Measurements from ENCODE around the gene TMEM62. TPM values are rescaled to one million over a fixed set of nuclear protein-coding genes. Genes with fewer than 3 reads are reported as not detected.

TMEM62 gene
- total and polyA plus RNA-seq, 10 donors = 17.7 to 47.7 (median 29.9) TPM

DNA sequence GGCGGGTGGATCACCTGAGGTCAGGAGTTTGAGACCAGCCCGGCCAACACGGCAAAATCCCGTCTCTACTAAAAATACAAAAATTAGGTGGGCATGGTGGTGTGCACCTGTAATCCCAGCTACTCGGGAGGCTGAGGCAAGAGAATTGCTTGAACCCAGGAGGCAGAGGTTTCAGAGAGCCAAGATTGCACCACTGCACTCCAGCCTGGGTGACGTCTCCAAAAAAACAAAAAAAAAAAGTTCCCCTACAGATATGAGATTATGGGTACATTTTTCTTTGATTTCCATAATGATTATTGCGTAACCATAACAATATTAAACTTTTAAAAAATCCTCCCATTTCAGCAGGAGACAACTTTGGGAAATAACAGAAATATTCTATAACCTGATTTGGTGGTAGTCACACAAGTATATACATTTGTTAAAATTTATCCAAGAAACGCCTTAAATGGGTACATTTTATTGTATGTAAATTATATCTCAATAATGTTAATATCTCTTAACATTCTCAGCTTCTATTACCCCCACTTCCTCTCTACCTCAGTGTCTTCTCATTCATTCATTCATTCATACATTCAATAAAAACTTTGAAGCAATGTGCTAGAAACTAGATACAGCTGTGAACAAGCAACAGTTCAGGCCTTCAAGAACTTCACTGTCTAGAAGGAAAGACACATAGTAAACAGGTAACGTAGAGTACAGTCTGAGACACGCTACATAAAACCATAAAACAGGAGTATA, 34.1 kb upstream of the TMEM62 start:
- Histone ChIP-seq H3K4me1 (peaks cover 14 to 90% (median 36%) of the 10 kb centered on the region in 6 donors), H3K4me3 (no peak overlapping the region), H3K9me3 (no peaks in the 10 kb centered on the region), H3K27ac (no peak overlapping the region), H3K36me3 (peaks cover 0 to 68% (median 17%) of the 10 kb centered on the region in 6 donors), H3K27me3 (replicated peaks in 1 of 7) (no peaks in the 10 kb centered on the region)
- TF ChIP-seq, protein P1, sequence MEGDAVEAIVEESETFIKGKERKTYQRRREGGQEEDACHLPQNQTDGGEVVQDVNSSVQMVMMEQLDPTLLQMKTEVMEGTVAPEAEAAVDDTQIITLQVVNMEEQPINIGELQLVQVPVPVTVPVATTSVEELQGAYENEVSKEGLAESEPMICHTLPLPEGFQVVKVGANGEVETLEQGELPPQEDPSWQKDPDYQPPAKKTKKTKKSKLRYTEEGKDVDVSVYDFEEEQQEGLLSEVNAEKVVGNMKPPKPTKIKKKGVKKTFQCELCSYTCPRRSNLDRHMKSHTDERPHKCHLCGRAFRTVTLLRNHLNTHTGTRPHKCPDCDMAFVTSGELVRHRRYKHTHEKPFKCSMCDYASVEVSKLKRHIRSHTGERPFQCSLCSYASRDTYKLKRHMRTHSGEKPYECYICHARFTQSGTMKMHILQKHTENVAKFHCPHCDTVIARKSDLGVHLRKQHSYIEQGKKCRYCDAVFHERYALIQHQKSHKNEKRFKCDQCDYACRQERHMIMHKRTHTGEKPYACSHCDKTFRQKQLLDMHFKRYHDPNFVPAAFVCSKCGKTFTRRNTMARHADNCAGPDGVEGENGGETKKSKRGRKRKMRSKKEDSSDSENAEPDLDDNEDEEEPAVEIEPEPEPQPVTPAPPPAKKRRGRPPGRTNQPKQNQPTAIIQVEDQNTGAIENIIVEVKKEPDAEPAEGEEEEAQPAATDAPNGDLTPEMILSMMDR (IDR thresholded peaks at IDR 0.05 in 8 of 11, conservative IDR thresholded peaks at IDR 0.05 in 3 of 11) = no peak
- TF ChIP-seq POLR2A (IDR thresholded peaks at IDR 0.05) (no peak), POLR2AphosphoS5 (IDR thresholded peaks at IDR 0.05) (no peak)
- no peak for DNase-seq
- intact Hi-C loops (cut with DNase I; ENCODE audit: low total_unique reads) = no loop called here
- 94 to 98% (median 96%) methylated on average over 10 of the region's 10 CpGs for WGBS, 5 donors

DNA sequence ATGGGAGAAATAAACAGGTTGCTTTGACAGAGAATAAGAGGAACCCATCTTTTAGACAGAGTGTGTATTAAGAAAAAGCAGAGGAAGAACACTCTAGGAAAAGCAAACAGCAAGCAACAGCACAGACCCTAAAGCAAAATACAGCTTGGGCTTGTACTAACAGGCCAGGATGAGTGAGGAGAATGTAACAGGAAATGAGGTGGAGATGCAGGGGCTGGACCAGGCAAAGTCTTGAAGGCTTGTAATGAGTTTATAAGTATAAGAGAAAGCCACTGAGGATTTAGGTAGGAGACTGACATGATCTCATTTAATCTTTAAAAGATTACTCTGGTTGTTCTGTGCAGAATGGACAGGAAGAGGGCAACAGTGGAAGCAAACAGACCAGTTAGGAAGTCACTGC, 32.4 kb upstream of the TMEM62 start:
- H3K9me3 ChIP-seq = no peaks in the 10 kb centered on the region
- H3K4me3 ChIP-seq = no peak overlapping the region
- H3K36me3 ChIP-seq = peaks cover 0 to 68% (median 17%) of the 10 kb centered on the region in 6 donors
- peaks cover 17 to 85% (median 39%) of the 10 kb centered on the region in 6 donors for H3K4me1 ChIP-seq
- intact Hi-C loops (cut with DNase I; ENCODE audit: low total_unique reads) = no loop called here
- no peak overlapping the region for H3K27ac ChIP-seq
- H3K27me3 ChIP-seq (replicated peaks in 1 of 7) = no peaks in the 10 kb centered on the region
- no peak for DNase-seq
- TF ChIP-seq POLR2AphosphoS5 (IDR thresholded peaks at IDR 0.05) (no peak), POLR2A (IDR thresholded peaks at IDR 0.05) (no peak)
- TF ChIP-seq, protein P1 (IDR thresholded peaks at IDR 0.05 in 8 of 11, conservative IDR thresholded peaks at IDR 0.05 in 3 of 11) = no peak

DNA sequence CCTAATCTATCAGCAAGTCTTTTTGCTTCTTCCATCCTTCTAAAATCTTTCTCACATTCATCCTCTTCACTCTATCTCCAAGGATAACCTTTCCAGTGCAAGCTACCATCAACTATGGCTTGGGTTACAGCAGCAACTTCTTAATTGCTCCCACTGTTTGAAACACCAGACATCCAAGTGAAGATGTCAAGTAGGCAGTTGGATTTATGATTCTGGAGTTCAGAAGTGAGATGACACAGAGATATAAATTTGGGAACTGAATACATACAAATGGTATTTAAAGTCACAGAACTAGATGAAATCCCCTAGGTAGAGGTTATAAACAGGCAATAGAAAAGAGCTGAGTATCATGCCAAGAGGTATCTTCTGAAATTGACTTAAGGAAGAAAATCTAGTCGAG, 31.2 kb upstream of the TMEM62 start:
- H3K27me3 ChIP-seq (replicated peaks in 1 of 7) = no peaks in the 10 kb centered on the region
- intact Hi-C loops (cut with DNase I; ENCODE audit: low total_unique reads) = no loop called here

DNA sequence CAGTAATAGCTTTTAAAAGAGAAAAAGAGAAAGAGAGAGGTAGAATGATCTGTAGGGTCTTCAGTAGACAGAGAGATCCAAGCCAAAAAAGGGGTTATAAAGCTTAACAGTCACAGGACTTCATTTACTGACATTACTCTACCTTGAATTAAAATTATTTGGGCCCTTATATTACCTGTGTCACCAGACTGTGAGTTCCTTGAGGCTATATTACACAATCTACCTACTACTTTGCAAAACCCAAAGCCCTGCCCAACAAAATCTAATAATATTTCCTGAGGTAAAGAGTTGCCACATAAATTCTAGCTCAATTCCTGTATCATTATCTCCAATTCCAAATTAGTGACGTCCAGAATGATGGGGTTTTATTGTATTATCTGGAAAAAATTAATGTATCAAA, 29.5 kb upstream of the TMEM62 start:
- intact Hi-C loops (cut with DNase I; ENCODE audit: low total_unique reads) = no loop called here
- no peak for TF ChIP-seq POLR2A (IDR thresholded peaks at IDR 0.05)

More for the DNA sequence above, 31.2 kb upstream of the TMEM62 start:
- WGBS, 5 donors = 88 to 96% (median 91%) methylated on average over 1 of the region's 1 CpG
- Histone ChIP-seq H3K4me1 (peaks cover 17 to 91% (median 44%) of the 10 kb centered on the region in 6 donors), H3K27ac (no peak overlapping the region), H3K4me3 (no peak overlapping the region), H3K9me3 (no peaks in the 10 kb centered on the region), H3K36me3 (peaks cover 0 to 56% (median 17%) of the 10 kb centered on the region in 6 donors)
- TF ChIP-seq, protein P1 (IDR thresholded peaks at IDR 0.05 in 8 of 11, conservative IDR thresholded peaks at IDR 0.05 in 3 of 11) = no peak
- TF ChIP-seq POLR2AphosphoS5 (IDR thresholded peaks at IDR 0.05) (no peak), POLR2A (IDR thresholded peaks at IDR 0.05) (no peak)
- DNase-seq = no peak

More for the DNA sequence above, 29.5 kb upstream of the TMEM62 start:
- peaks cover 17 to 88% (median 43%) of the 10 kb centered on the region in 6 donors for H3K4me1 ChIP-seq
- no peak for DNase-seq
- peak overlapping the region in 1 of 8 donors; percentile 95 for H3K27ac ChIP-seq
- WGBS, 5 donors = 42 to 73% (median 48%) methylated on average over 1 of the region's 1 CpG
- peak overlapping the region in 3 of 8 donors; percentile 63 to 82 (median 74) for H3K4me3 ChIP-seq
- peaks cover 0 to 42% (median 14%) of the 10 kb centered on the region in 6 donors for H3K36me3 ChIP-seq
- no peaks in the 10 kb centered on the region for H3K27me3 ChIP-seq (replicated peaks in 1 of 7)
- no peaks in the 10 kb centered on the region for H3K9me3 ChIP-seq

Data from spleen (tissue), 11 donors.